Hepatocyte (in vitro differentiated cells): ENCODE results near the gene SERPINH1. TPM values are rescaled to one million over a fixed set of nuclear protein-coding genes. Genes with fewer than 3 reads are reported as not detected.

Source experiments
- DNase-seq: peaks from one replicate; pipeline ENCODE4 v3.0.0-alpha.2; 2016; ENCODE audit warnings: low spot score
- H2AFZ ChIP-seq: fragments of 200-600 bp; sonication (generic); 2 replicates; pipeline ENCODE4 v1.6.0; 2016; ENCODE audit warnings: antibody characterized with exemption, mild to moderate bottlenecking
- H3K27ac ChIP-seq: fragments of 200-600 bp; sonication (generic); 2 replicates; pipeline ENCODE4 v1.5.1; 2016; ENCODE audit warnings: mild to moderate bottlenecking
- H3K27me3 ChIP-seq: fragments of 200-600 bp; sonication (generic); 2 replicates; pipeline ENCODE4 v1.6.1; 2016
- H3K36me3 ChIP-seq: fragments of 200-600 bp; sonication (generic); replicated peaks from 2 replicates; pipeline ENCODE4 v1.5.1; 2016; ENCODE audit warnings: low read depth; ENCODE audit not compliant: insufficient read depth
- H3K4me1 ChIP-seq: fragments of 200-600 bp; sonication (generic); 2 replicates; pipeline ENCODE4 v1.5.1; 2016; ENCODE audit warnings: mild to moderate bottlenecking, moderate library complexity; ENCODE audit not compliant: insufficient read depth
- H3K4me2 ChIP-seq: fragments of 200-600 bp; sonication (generic); 2 replicates; pipeline ENCODE4 v1.6.0; 2016
- H3K4me3 ChIP-seq: fragments of 200-600 bp; sonication (generic); 2 replicates; pipeline ENCODE4 v1.5.1; 2016; ENCODE audit warnings: mild to moderate bottlenecking
- H3K79me2 ChIP-seq: fragments of 200-600 bp; sonication (generic); 2 replicates; pipeline ENCODE4 v1.6.0; 2017; ENCODE audit warnings: mild to moderate bottlenecking
- H3K9me2 ChIP-seq: fragments of 200-600 bp; sonication (generic); replicated peaks from 2 replicates; pipeline ENCODE4 v1.6.0; 2017; ENCODE audit warnings: mild to moderate bottlenecking; ENCODE audit not compliant: insufficient read depth
- H3K9me3 ChIP-seq: fragments of 200-600 bp; sonication (generic); 2 replicates; pipeline ENCODE4 v1.5.1; 2016; ENCODE audit warnings: low read depth, mild to moderate bottlenecking
- H4K20me1 ChIP-seq: fragments of 200-600 bp; sonication (generic); 2 replicates; pipeline ENCODE4 v1.6.0; 2016; ENCODE audit warnings: mild to moderate bottlenecking; ENCODE audit not compliant: insufficient read depth, poor library complexity, severe bottlenecking
- EZH2 ChIP-seq: fragments of 200-600 bp; sonication (generic); IDR thresholded peaks from 2 replicates; pipeline ENCODE4 v1.6.1; 2016; ENCODE audit warnings: antibody characterized with exemption, mild to moderate bottlenecking, borderline replicate concordance
- EZH2phosphoT487 ChIP-seq: fragments of 200-600 bp; sonication (generic); IDR thresholded peaks from one replicate; pipeline ENCODE4 v1.6.1; 2018; ENCODE audit warnings: antibody characterized with exemption, mild to moderate bottlenecking, low read depth, moderate library complexity; ENCODE audit not compliant: unreplicated experiment, severe bottlenecking
- WGBS: methylation state at CpG from one replicate; pipeline ENCODE4 v1.1.6; 2016; ENCODE audit warnings: low lambda C conversion rate; ENCODE audit errors: missing lambda C conversion rate; 5-methylcytosine and 5-hydroxymethylcytosine counted together
- polyA plus RNA-seq: library from polyadenylated mRNA; unstranded; fragments of >200 nt; fragmentation: Nextera tagmentation; extraction: Ambion mirVana; gene quantifications from 2 replicates; pipeline ENCODE4 v1.2.1, GENCODE V29; 2016
- total RNA-seq: library from RNA; depleted of rRNA; stranded (reverse); fragments of >200 nt; gene quantifications from 2 replicates; pipeline ENCODE4 v1.2.3, GENCODE V29; 2014
- TF ChIP-seq, protein P1 (sequence below): fragments of 200-600 bp; sonication (generic); IDR thresholded peaks from 2 replicates; pipeline ENCODE4 v1.5.1; 2016; ENCODE audit warnings: antibody characterized with exemption, mild to moderate bottlenecking; ENCODE audit not compliant: poor library complexity

The SERPINH1 gene
- total and polyA plus RNA-seq, 2 experiments from 2014 or later, result 479 to 805 TPM

DNA sequence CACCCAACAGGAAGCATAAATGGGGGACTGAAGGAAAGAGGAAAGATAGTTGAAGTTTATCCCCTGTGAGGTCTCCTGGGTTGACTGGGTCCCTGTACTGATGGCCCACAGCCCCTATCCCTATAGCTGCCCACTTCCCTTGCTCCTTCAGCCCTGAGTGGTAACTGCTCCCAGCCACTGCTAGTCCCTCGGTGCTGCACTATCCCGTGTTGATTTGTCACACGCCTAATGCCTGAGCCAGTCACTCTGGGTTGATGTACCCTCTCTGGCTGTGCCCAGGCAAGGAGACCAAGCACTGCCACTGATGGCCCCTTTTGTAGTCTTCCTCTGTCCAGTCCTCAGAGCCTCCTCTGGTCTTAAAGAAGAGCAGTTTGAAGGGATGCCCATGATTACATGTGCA, 45.9 kb upstream of the SERPINH1 start:
- 96% methylated on average over 3 of the region's 3 CpGs for WGBS
- Histone ChIP-seq H3K4me1 (no peaks in the 10 kb centered on the region), H3K9me2 (no peaks in the 10 kb centered on the region), H3K27ac (no peak overlapping the region), H3K4me3 (no peak overlapping the region), H3K9me3 (no peaks in the 10 kb centered on the region), H4K20me1 (no peaks in the 10 kb centered on the region), H3K36me3 (no peaks in the 10 kb centered on the region), H2AFZ (no peak overlapping the region), H3K79me2 (no peaks in the 10 kb centered on the region), H3K4me2 (no peak overlapping the region), H3K27me3 (no peaks in the 10 kb centered on the region)
- no peak for DNase-seq
- no peak for TF ChIP-seq EZH2
- TF ChIP-seq, protein P1, sequence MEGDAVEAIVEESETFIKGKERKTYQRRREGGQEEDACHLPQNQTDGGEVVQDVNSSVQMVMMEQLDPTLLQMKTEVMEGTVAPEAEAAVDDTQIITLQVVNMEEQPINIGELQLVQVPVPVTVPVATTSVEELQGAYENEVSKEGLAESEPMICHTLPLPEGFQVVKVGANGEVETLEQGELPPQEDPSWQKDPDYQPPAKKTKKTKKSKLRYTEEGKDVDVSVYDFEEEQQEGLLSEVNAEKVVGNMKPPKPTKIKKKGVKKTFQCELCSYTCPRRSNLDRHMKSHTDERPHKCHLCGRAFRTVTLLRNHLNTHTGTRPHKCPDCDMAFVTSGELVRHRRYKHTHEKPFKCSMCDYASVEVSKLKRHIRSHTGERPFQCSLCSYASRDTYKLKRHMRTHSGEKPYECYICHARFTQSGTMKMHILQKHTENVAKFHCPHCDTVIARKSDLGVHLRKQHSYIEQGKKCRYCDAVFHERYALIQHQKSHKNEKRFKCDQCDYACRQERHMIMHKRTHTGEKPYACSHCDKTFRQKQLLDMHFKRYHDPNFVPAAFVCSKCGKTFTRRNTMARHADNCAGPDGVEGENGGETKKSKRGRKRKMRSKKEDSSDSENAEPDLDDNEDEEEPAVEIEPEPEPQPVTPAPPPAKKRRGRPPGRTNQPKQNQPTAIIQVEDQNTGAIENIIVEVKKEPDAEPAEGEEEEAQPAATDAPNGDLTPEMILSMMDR, result no peak
- no peak for TF ChIP-seq EZH2phosphoT487

DNA sequence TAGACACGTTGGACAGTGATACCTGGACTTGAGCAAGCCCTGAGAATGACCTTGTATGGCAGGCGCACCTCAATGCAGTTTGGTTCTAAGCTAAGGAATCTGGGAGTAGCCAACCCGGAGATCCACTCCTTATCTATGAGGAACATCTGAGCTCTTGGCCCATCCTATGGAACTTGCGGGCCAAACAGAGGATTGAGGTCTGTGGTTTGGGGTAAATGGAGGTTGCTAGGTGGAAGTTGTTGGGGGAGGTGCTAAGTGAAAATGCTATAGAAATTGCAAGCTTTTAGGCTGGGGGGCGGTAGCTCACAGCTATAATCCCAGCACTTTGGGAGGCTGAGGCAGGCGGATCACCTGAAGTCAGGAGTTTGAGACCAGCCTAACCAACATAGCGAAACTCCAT, 45.2 kb upstream of the SERPINH1 start:
- Histone ChIP-seq H3K9me3 (no peaks in the 10 kb centered on the region), H3K4me2 (no peak overlapping the region), H3K27ac (peak overlapping the region; percentile 32), H4K20me1 (no peaks in the 10 kb centered on the region), H3K79me2 (no peaks in the 10 kb centered on the region), H3K9me2 (no peaks in the 10 kb centered on the region), H3K27me3 (no peaks in the 10 kb centered on the region), H3K36me3 (no peaks in the 10 kb centered on the region), H3K4me1 (no peaks in the 10 kb centered on the region), H2AFZ (no peak overlapping the region), H3K4me3 (no peak overlapping the region)
- DNase-seq, result no peak
- TF ChIP-seq EZH2 (no peak), EZH2phosphoT487 (no peak)
- TF ChIP-seq, protein P1, result no peak
- 92% methylated on average over 7 of the region's 7 CpGs for WGBS

- Histone ChIP-seq H2AFZ (no peak overlapping the region), H3K27ac (peak overlapping the region; percentile 32), H3K4me3 (no peak overlapping the region)
Measured at GRCh38 chr11:75518204-75518549, 43.9 kb upstream of the SERPINH1 start.

More at GRCh38 chr11:75518204-75518549, 43.9 kb upstream of the SERPINH1 start:
- 86% methylated on average over 3 of the region's 3 CpGs for WGBS
- no peak for DNase-seq
- H3K9me2 ChIP-seq, result no peaks in the 10 kb centered on the region
- no peaks in the 10 kb centered on the region for H3K27me3 ChIP-seq
- H4K20me1 ChIP-seq, result no peaks in the 10 kb centered on the region
- H3K36me3 ChIP-seq, result no peaks in the 10 kb centered on the region
- no peak for TF ChIP-seq EZH2phosphoT487
- TF ChIP-seq, protein P1, result no peak
- TF ChIP-seq EZH2, result no peak
- H3K4me2 ChIP-seq, result no peak overlapping the region
- no peaks in the 10 kb centered on the region for H3K9me3 ChIP-seq
- no peaks in the 10 kb centered on the region for H3K79me2 ChIP-seq
- no peaks in the 10 kb centered on the region for H3K4me1 ChIP-seq
